PFSK-1 (cell line): ENCODE measurements around the gene ZNF366.

Experiments
- TAF1 ChIP-seq: IDR thresholded peaks from 2 replicates; pipeline ENCODE4 v1.6.1; 2012; ENCODE audit warnings: low read length, control low read depth, borderline replicate concordance; ENCODE audit not compliant: insufficient read depth
- TF ChIP-seq, protein P1 (sequence below), 2 experiments: IDR thresholded peaks; 2 replicates each; pipeline versions ENCODE4 v1.6.1 to v1.8.0; 2011 to 2012; ENCODE audit warnings: low read depth in 2 of 2, low read length in 2 of 2, control low read depth in 1 of 2, inconsistent platforms in 1 of 2, mild to moderate bottlenecking in 1 of 2, moderate library complexity in 1 of 2; ENCODE audit not compliant: insufficient read depth in 1 of 2

DNA sequence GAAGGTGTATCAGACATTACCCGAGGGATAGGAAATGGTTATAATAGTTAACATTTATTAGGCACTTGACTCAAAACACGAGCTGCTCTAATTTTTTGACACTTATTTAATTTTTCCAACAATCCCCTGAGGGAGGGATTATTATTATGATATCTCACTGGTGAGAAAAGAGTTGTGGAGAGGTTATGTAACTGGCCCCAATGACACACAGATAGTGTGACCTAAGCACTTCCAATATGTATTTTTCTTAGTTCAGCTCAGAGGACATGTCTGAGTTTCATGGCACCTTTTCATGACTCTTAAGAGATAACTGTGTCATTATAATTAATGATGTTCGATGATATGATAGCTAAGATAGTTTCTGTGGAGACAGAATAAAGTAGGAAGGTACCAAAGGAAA lies 100.1 kb downstream of the ZNF366 start:
- TF ChIP-seq, protein P1, sequence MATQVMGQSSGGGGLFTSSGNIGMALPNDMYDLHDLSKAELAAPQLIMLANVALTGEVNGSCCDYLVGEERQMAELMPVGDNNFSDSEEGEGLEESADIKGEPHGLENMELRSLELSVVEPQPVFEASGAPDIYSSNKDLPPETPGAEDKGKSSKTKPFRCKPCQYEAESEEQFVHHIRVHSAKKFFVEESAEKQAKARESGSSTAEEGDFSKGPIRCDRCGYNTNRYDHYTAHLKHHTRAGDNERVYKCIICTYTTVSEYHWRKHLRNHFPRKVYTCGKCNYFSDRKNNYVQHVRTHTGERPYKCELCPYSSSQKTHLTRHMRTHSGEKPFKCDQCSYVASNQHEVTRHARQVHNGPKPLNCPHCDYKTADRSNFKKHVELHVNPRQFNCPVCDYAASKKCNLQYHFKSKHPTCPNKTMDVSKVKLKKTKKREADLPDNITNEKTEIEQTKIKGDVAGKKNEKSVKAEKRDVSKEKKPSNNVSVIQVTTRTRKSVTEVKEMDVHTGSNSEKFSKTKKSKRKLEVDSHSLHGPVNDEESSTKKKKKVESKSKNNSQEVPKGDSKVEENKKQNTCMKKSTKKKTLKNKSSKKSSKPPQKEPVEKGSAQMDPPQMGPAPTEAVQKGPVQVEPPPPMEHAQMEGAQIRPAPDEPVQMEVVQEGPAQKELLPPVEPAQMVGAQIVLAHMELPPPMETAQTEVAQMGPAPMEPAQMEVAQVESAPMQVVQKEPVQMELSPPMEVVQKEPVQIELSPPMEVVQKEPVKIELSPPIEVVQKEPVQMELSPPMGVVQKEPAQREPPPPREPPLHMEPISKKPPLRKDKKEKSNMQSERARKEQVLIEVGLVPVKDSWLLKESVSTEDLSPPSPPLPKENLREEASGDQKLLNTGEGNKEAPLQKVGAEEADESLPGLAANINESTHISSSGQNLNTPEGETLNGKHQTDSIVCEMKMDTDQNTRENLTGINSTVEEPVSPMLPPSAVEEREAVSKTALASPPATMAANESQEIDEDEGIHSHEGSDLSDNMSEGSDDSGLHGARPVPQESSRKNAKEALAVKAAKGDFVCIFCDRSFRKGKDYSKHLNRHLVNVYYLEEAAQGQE (IDR thresholded peaks at IDR 0.05; ENCODE audit: insufficient read depth in 1 of 2, low read depth in 2 of 2, low read length in 2 of 2) = no peak
- no peak for TF ChIP-seq TAF1
